ENCODE data around the gene PRDX2.
"Not testable (repeated sequence)": the region's sequence is repeated elsewhere in the genome, so short reads cannot be mapped to it uniquely, and the experiment has no call there.

PRDX2 gene

DNA sequence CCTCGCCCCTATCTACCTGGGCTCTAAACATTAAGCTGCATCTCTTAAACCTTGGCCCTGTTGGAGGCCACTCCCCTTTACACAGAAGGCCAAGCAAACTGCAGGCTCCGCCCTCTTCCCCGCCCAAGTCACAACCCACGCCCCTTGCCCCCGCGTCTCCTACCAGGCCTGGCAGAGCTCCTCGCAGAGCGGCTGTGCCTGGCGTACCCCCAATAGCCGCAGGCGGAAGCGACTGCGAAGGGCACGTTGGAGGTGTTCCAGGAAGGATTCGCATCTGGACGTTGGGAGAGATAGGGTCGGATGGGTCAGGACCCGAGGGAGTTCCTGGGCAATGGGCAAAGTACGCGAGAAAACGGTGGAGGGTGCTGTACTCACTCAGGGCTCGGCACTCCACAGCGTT lies 26.9 kb upstream of the PRDX2 start:
- in situ Hi-C loops (cut with HindIII; ENCODE audit: low sequenced_read_pairs): no loop called here

DNA sequence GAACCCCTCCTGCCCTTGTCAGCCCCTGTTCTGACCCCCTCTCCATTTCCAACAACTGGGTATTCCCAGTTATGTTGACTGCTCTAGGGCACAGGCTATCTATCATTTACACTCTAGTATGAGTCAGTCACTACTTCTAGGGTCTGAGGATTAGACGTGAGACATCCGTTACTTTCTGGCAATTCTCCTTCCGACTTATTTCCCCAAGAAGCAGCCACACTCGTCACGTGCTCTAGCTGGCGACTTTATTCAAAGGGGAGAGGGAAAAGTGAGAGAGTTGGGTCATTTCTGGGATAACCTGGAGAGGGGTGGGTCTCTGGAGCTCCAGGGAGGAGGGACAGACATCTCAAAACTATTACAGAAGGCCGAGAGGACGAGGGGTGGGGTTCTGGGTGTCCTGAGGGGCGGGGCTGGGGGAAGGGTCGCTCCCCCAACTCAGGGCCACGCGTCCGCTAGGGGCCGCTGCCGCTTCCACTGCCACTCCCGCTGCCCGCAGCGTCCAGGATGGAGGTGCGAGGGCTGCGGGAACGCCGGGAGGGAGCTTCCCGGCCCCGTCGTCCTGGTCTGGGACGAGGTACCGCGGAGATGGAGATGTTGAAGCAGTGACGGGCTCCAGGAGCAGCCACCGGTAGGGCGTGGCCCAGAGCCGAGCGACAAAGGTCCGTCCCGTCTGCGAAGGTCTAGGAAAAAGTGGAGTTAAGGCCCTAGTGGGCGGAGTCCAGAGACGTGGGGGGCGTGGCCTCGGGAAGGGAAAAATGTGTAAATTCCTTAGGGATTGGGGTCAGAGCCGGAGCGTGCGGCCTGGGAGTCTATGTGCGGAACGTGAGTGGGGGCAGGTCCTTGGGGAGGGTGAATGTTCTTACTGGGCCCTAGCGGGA lies 23.9 kb upstream of the PRDX2 start:
- in situ Hi-C loops (cut with HindIII; ENCODE audit: low sequenced_read_pairs): no loop called here

DNA sequence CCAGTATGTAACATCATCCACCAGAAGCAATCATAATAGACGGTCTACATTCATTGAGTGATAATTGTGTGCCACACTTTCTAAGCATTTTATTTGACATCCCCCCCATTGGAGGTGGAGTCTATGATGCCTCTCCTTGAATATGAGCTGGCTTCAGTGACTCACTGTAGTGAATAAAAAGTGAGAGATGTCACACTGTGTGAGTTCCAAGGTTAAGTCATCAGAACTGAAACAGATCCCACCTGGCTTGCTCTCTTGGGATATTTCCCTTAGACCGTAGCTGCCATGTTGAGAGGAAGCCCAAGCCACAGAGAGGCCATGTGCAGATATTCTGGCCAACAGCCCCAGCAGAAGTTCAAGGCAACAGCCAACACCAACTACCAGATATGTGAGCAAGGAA lies 20.2 kb upstream of the PRDX2 start:
- in situ Hi-C loops (cut with HindIII; ENCODE audit: low sequenced_read_pairs): no loop called here

DNA sequence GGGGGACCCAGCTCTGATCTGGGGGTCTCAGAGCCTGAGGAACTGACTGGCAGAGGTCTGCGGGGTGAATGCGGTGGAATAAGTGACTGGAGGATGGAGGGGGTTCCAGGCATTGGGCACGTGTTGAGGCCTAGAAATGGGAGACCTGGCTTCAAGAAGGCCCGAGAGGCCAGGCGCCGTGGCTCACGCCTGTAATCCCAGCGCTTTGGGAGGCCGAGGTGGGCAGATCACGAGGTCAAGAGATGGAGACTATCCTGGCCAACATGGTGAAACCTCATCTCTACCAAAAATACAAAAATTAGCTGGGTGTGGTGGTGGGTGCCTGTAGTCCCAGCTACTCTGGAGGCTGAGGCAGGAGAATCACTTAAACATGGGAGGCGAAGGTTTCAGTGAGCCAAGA lies 16.2 kb upstream of the PRDX2 start:
- in situ Hi-C loops (cut with HindIII; ENCODE audit: low sequenced_read_pairs): loop anchor here (5.0 kb wide), 2 partner anchors 51 to 59 kb away; no protein-coding TSS in a partner anchor

DNA sequence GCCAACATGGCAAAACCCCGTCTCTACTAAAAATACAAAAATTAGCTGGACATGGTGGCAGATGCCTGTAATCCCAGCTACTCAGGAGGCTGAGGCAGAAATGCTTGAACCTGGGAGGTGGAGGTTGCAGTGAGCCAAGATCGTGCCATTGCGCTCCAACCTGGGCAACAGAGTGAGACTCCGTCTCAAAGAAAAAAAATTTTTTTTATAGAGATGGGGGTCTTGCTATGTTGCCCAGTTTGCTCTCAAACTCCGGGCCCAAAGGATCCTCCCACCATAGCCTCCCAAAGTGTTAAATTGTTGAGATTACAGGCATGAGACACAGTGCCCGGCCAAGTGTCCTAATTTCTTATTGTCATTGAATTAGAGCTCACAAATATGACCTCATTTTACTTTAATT lies 15.6 kb upstream of the PRDX2 start:
- in situ Hi-C loops (cut with HindIII; ENCODE audit: low sequenced_read_pairs): loop anchor here (5.0 kb wide), 2 partner anchors 50 to 60 kb away; no protein-coding TSS in a partner anchor

DNA sequence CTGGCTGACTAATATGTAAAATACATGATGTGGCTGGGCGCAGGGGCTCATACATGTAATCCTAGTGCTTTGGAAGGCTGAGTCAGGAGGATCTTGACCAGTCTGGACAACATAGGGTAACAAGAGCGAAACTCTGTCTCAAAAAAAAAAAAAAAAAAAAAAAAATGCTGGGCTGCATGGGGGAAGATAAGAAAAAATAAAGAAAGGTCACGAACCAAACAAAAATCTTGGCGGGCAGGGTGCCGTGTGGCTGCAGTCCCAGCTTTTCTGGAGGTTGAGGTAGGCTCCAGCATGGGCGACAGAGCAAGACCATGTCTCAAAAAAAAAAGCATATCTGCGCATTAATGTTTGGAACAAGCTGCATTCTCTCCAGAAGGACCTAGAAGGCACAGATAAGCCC lies 13.5 kb upstream of the PRDX2 start:
- in situ Hi-C loops (cut with HindIII; ENCODE audit: low sequenced_read_pairs): loop anchor here (5.0 kb wide), 2 partner anchors 48 to 62 kb away; no protein-coding TSS in a partner anchor

DNA sequence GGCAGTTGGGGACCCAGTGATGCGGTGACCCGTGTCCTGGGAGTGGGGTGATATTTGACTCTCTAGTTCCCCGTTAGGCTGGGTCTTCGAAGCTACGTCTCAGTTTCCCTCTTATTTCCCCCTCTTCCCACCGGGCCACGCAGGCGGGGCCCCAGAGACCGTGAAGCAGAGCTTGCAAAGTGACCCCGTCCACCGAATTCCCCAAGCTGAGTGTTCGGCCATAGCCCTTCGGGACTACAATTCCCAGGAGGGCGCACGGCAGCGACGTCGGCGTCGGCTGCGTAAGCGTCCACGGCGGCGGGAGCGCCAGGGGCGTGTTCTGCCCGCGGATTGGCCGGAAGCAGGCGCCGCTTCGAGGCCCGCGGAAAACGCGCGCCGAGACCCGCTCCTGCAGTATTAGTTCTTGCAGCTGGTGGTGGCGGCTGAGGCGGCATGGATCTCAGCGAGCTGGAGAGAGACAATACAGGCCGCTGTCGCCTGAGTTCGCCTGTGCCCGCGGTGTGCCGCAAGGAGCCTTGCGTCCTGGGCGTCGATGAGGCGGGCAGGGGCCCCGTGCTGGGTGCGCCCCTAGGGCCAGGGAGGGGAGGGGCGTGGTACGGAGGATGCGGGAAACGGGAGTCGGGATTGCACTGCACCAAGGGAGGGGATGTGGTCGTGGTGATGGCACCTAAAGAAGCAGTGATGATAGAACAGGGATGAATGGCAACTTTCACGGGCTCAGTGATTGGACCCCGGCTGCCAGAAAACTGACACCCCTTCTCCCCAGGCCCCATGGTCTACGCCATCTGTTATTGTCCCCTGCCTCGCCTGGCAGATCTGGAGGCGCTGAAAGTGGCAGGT lies 4.9 kb upstream of the PRDX2 start, which contains the start of gene RNASEH2A:
RNASEH2A (plus strand) TSS at position 343 of the 840 bp plus-strand sequence; CDS start at position 433, 90 bp downstream.
- in situ Hi-C loops (cut with HindIII; ENCODE audit: low sequenced_read_pairs): loop anchor here (10.0 kb wide), 1 partner anchor 102 kb away; no protein-coding TSS in a partner anchor

DNA sequence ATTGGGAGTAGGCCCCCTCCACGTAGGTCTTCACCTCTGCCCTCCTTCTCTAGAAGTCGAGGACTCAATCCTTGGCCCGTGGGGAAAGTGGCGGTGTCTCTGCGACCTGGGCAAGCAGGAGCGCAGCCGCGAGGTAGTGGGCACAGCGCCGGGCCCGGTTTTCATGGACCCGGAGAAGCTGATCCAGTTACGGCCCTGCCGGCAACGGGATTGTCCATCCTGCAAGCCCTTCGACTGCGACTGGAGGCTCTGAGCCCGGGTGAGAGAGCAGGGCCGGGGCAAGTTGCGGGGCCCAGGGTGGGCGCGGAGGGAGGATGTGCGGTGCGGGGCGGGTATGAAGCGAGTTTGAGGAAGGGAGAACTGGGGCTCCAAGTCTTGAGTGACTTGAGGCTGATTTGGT lies 2.5 kb upstream of the PRDX2 start:
- in situ Hi-C loops (cut with HindIII; ENCODE audit: low sequenced_read_pairs): loop anchor here (10.0 kb wide), 1 partner anchor 99 kb away; no protein-coding TSS in a partner anchor

DNA sequence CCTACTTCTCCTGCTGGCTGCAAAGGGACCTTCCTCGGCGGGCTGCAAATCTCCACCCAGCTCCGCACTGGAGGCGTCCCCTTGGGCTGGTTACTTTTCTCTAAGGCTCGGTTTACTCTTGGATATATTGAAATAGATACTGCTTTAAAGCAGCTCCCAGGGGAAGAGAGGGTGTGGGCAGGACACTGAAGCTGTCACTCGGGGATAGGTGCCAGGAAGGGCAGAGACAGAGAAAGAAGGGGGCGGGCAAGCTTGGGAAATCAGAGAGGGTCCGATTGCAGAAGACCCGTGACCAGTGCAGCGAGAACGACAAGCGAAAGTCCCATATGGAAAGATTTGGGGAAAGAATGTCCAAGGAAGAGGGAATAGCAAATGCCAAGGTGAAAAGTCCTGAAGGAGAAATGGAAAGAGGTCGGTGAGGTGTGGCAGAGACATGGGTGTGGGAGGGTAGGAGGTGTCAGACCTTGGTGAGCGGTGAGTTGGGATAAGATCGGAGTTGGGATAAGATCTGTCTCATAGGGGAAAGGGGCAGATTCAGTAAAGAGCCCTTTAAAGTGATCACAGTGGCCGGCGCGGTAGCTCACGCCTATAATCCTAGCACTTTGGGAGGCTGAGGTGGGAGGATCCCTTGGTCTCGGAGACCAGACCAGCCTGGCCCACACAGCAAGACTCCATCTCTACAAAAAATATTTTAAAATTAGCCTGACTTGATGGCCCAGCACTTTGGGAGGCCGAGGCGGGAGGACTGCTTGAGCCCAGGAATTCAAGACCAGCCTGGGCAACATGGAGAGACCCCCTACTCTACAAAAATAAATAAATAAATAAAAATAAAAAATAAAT lies 887 bp upstream of the PRDX2 start:
- in situ Hi-C loops (cut with HindIII; ENCODE audit: low sequenced_read_pairs): loop anchor here (10.0 kb wide), 1 partner anchor 98 kb away; no protein-coding TSS in a partner anchor

DNA sequence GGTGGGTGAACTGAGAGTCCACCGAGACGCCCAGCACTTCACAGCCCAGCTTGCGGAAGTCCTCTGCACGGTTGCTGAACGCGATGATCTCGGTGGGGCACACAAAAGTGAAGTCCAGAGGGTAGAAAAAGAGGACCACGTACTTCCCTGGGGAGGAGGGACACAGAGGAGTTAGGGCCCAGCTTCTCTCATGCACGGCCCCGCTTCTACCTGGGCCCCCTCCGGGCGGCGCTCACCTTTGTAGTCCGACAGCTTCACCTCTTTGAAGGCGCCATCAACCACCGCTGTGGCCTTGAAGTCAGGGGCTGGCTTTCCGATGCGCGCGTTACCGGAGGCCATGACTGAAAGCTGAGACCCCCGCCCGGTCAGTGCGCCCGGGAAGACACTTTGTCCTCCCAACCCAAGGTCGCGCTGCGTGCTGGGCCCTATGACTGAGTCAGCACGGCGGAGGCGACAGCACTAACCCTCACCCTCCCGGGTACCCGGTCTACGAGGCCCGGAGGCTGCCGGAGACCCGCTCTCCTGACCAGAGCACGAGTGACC lies 606 bp downstream of the PRDX2 start:
- in situ Hi-C loops (cut with HindIII; ENCODE audit: low sequenced_read_pairs): loop anchor here (10.0 kb wide), 1 partner anchor 96 kb away; no protein-coding TSS in a partner anchor

DNA sequence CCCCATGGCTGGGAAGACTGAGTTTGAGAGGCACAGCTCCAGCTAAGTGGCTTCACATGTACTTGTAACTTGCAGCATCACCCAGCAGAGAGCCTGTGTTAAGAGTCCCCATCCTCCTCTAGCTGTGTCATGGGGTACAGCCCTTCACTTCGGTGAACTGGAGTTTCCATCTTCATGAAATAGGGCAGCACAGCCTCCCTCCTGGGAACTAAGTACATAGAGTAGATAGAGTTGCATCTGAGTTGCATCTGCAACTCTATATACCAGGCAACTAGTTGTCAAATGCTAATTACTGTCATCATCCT lies 1.2 kb downstream of the PRDX2 start:
- in situ Hi-C loops (cut with HindIII; ENCODE audit: low sequenced_read_pairs): loop anchor here (10.0 kb wide), 1 partner anchor 96 kb away; no protein-coding TSS in a partner anchor

DNA sequence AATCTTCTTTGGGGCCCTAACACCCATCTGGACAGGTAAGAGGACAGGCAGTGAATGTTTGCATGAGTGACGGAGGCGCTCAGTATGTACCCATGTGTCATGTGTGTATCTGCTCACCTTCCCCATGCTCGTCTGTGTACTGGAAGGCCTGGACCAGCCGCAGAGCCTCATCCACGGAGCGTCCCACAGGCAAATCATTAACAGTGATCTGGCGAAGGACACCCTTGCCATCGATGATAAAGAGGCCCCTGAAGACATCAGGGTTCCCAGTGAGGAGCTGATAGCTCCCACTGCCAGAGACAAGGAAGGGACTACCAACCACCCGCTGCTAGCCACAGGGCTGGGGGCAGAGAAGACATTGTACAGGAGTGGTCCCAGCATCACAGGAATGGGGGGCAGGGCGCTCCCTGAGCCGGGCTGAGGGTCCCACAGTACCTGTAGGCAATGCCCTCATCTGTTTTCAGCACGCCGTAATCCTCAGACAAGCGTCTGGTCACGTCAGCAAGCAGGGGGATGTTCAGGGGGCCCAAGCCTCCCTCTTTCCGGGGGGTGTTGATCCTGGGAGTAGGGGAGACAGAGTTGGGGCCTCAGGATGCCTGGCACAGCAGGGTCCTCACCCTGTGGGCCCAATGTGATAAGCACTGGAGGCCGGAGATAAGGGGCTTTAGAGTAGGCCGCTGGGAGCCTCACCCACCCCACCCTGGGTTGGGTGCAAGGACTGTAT lies 1.7 kb downstream of the PRDX2 start:
- in situ Hi-C loops (cut with HindIII; ENCODE audit: low sequenced_read_pairs): loop anchor here (10.0 kb wide), 1 partner anchor 95 kb away; no protein-coding TSS in a partner anchor

DNA sequence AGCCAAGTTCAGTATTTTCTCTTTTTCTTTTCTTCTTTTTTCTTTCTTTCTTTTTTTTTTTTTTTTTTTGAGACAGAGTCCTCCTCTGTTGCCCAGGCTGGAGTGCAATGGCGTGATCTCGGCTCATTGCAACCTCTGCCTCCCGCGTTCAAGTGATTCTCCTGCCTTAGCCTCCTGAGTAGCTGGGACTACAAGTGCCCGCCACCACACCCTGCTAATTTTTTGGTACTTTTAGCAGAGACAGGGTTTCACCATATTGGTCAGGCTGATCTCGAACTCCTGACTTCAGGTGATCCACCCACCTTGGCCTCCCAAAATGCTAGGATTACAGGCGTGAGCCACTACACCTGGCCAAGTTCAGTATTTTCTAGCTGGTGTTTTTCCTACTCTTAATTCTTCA lies 4.0 kb downstream of the PRDX2 start:
- in situ Hi-C loops (cut with HindIII; ENCODE audit: low sequenced_read_pairs): not testable (repeated sequence)

DNA sequence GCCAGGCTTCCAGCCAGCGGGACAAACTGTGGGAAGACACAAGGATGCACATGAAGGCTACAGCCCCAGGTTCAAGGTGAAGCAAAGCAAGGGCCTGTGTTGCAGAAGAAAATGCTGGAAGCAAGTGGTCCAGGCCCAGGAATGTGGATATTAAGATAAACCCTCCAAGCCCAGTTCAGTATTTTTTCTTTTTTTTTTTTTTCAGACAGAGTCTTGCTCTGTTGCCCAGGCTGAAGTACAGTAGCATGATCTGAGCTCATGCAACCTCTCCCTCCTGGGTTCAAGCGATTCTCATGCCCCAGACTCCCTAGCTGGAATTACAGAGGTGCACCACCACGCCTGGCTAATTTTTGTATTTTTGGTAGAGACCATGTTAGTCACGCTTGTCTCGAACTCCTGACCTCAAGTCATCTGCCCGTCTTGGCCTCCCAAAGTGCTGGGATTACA lies 4.4 kb downstream of the PRDX2 start:
- in situ Hi-C loops (cut with HindIII; ENCODE audit: low sequenced_read_pairs): no loop called here

DNA sequence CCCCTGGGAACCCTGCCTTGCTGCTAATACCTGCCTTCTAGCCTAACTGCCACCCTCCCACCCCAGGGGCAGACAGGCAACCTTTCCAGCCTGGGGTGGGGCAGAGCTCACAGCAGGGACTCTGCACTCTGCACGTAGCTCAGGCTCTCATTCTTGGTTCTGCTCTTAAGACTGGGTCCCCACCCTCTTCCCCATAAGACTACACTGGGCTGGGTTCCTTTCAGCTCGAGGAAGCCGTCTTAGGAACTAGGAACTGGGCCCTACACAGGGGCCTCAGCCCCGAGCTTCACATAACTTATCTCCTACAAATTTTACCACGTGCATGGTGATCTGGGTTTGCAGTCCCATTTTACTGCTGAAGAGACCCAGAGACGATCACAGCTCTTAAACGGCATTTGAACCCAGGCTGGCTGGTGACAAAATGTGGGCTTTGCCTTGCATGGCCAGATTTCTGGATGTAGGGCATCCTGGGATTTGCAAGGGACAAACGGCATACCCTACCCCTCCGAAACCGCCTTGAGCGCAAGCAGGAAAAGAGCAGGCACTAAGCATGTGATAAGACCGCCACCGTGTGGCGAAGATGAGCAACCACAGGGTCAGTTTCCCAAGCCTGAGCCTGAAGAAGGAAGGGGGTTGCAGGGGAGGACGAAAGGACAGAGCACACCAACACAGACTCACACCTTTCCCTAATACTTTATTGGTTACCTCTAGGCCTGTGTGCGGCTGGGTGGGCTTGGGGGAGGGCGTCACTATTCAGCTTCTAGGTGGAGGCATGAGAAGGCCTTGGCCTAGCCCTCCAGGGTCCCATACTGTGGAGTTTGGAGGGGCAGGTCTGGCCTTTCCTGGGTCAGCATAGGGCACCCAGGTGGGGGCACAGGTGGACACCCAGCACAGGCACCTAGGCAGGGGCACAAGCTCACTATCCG lies 5.2 kb downstream of the PRDX2 start:
- in situ Hi-C loops (cut with HindIII; ENCODE audit: low sequenced_read_pairs): no loop called here

DNA sequence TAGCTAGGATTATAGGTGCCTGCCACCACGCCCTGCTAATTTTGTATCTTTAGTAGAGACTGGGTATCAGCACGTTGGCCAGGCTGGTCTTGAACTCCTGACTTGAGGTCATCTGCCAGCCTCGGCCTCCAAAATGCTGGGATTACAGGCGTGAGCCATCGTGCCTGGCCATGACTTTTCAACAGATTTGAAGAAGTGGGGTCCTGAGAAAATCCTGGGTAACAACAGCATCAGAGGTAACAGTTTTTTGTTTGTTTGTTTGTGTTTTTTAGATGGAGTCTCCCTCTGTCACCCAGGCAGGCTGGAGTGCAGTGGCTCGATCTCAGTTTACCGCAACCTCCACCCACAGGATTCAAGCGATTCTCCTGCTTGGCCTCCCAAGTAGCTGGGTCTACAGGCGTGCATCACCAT lies 6.6 kb downstream of the PRDX2 start:
- in situ Hi-C loops (cut with HindIII; ENCODE audit: low sequenced_read_pairs): no loop called here

DNA sequence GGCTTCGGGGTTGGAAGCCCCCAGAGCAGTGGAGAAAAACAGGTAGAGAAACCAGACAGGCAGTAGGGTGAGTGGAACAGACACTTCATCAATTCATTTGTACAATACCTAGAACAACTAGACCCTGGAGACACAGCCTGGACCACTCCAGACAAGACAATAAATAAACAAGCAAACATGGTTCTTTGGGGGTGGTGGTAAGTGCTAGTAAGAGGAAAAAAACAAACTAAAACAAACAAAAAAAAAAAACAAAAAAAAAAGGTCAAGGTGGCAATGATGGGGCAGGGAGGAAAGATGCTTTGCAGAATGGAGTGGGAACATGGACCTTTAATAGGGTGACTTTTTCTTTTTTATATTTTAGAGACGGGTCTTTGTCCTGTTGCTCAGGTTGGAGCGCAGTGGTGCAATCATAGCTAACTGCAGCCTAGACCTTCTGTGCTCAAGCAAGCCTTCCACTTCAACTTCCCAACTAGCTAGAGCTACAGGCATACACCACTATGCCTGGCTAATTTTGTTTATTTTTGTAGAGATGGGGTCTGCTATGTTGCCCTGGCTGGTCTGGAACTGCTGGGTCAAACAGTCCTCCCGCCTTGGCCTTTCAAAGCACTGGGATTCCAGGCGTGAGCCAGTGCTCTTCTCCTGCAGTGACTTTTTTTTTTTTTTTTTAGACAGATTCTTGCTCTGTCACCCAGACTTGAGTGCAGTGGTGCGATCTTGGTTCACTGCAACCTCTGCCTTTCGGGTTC lies 7.2 kb downstream of the PRDX2 start:
- in situ Hi-C loops (cut with HindIII; ENCODE audit: low sequenced_read_pairs): no loop called here
